ENCODE data around the gene RAMP3. TPM values are rescaled to one million over a fixed set of nuclear protein-coding genes. Genes with fewer than 3 reads are reported as not detected.
A peak's percentile ranks its signal among the peaks of the same experiment; 100 is the strongest.

The RAMP3 gene
- total and polyA plus RNA-seq, 9 of the 15 experiments (the other 6 are each of a cell fraction or from before 2014, with no cell fraction given): not detected

- TF ChIP-seq, protein P1, sequence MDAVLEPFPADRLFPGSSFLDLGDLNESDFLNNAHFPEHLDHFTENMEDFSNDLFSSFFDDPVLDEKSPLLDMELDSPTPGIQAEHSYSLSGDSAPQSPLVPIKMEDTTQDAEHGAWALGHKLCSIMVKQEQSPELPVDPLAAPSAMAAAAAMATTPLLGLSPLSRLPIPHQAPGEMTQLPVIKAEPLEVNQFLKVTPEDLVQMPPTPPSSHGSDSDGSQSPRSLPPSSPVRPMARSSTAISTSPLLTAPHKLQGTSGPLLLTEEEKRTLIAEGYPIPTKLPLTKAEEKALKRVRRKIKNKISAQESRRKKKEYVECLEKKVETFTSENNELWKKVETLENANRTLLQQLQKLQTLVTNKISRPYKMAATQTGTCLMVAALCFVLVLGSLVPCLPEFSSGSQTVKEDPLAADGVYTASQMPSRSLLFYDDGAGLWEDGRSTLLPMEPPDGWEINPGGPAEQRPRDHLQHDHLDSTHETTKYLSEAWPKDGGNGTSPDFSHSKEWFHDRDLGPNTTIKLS (IDR thresholded peaks at IDR 0.05; ENCODE audit: borderline replicate concordance, low read depth): no peak
- TF ChIP-seq ADNP (tag; IDR thresholded peaks at IDR 0.05): no peak
- no peak for TF ChIP-seq ESRRB (CRISPR knock-in tag; IDR thresholded peaks at IDR 0.05; ENCODE audit: borderline replicate concordance)
- no peak for TF ChIP-seq XRCC4 (IDR thresholded peaks at IDR 0.05; ENCODE audit: extremely low read depth, insufficient read depth, insufficient read length)
- no peak for TF ChIP-seq HMG20B (CRISPR knock-in tag; IDR thresholded peaks at IDR 0.05)
- no peak for TF ChIP-seq MCM2 (IDR thresholded peaks at IDR 0.05; ENCODE audit: low read depth)
- TF ChIP-seq GABPB2 (CRISPR knock-in tag; conservative IDR thresholded peaks at IDR 0.05): no peak
- TF ChIP-seq, protein P2, sequence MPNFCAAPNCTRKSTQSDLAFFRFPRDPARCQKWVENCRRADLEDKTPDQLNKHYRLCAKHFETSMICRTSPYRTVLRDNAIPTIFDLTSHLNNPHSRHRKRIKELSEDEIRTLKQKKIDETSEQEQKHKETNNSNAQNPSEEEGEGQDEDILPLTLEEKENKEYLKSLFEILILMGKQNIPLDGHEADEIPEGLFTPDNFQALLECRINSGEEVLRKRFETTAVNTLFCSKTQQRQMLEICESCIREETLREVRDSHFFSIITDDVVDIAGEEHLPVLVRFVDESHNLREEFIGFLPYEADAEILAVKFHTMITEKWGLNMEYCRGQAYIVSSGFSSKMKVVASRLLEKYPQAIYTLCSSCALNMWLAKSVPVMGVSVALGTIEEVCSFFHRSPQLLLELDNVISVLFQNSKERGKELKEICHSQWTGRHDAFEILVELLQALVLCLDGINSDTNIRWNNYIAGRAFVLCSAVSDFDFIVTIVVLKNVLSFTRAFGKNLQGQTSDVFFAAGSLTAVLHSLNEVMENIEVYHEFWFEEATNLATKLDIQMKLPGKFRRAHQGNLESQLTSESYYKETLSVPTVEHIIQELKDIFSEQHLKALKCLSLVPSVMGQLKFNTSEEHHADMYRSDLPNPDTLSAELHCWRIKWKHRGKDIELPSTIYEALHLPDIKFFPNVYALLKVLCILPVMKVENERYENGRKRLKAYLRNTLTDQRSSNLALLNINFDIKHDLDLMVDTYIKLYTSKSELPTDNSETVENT (CRISPR knock-in tag; IDR thresholded peaks at IDR 0.05): peak; percentile 90; the same call in 1 of the 2 replicates
- TF ChIP-seq, protein P3, sequence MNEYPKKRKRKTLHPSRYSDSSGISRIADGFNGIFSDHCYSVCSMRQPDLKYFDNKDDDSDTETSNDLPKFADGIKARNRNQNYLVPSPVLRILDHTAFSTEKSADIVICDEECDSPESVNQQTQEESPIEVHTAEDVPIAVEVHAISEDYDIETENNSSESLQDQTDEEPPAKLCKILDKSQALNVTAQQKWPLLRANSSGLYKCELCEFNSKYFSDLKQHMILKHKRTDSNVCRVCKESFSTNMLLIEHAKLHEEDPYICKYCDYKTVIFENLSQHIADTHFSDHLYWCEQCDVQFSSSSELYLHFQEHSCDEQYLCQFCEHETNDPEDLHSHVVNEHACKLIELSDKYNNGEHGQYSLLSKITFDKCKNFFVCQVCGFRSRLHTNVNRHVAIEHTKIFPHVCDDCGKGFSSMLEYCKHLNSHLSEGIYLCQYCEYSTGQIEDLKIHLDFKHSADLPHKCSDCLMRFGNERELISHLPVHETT (CRISPR knock-in tag; conservative IDR thresholded peaks at IDR 0.05 in 1 of 2, IDR thresholded peaks at IDR 0.05 in 1 of 2): peak in 1 of 2 experiments; percentile 7; a peak in 2 of 4 replicates
- TF ChIP-seq CCNT2 (IDR thresholded peaks at IDR 0.05; ENCODE audit: borderline replicate concordance, extremely low read depth, insufficient read length, low read depth, low read length): peak; percentile 54
- peak; percentile 97 for TF ChIP-seq CXXC5 (CRISPR knock-in tag; IDR thresholded peaks at IDR 0.05)
- TF ChIP-seq FOXJ2 (tag; IDR thresholded peaks at IDR 0.05): no peak
- no peak for TF ChIP-seq SFPQ (IDR thresholded peaks at IDR 0.05; ENCODE audit: low read depth, low read length)
- TF ChIP-seq ATF7 (IDR thresholded peaks at IDR 0.05): peak; percentile 91
- no peak for TF ChIP-seq U2AF2 (optimal IDR thresholded peaks at IDR 0.05; ENCODE audit: low read depth, low read length)
- peak; percentile 42; the same call in 1 of the 2 replicates for TF ChIP-seq NCOA1 (IDR thresholded peaks at IDR 0.05; ENCODE audit: low read depth)
- peak; percentile 78 for TF ChIP-seq ZNF316 (IDR thresholded peaks at IDR 0.05)
Observed at GRCh38 chr7:45111298-45112223, 46.0 kb upstream of the RAMP3 start, which contains the start of gene TBRG4 (continued).
